ES-I3 (cell line): ENCODE data around the gene DDI2.

Experiments
- H3K36me3 ChIP-seq: 2 replicates; pipeline ENCODE4 v1.6.1; 2013; ENCODE audit warnings: mild to moderate bottlenecking, low read length, control low read depth, moderate library complexity; ENCODE audit not compliant: insufficient read depth
- H3K4me1 ChIP-seq: 2 replicates; pipeline ENCODE4 v1.6.1; 2013; ENCODE audit warnings: mild to moderate bottlenecking, control low read depth, low read length; ENCODE audit not compliant: insufficient read depth
- H3K9ac ChIP-seq: 2 replicates; pipeline ENCODE4 v1.6.1; 2013; ENCODE audit warnings: low read depth, mild to moderate bottlenecking, low read length, moderate library complexity
- H3K9me3 ChIP-seq: 2 replicates; pipeline ENCODE4 v1.6.1; 2013; ENCODE audit warnings: mild to moderate bottlenecking, low read length, moderate library complexity; ENCODE audit not compliant: control insufficient read depth, insufficient read depth

DDI2 gene

GRCh38 chr1:15669864-15670263 is 52.6 kb downstream of the DDI2 start:
- Histone ChIP-seq H3K4me1 (no peaks in the 10 kb centered on the region), H3K9ac (no peak overlapping the region), H3K36me3 (no peaks in the 10 kb centered on the region), H3K9me3 (no peaks in the 10 kb centered on the region)

- H3K4me1 ChIP-seq = no peaks in the 10 kb centered on the region
- H3K9me3 ChIP-seq = no peaks in the 10 kb centered on the region
- H3K9ac ChIP-seq = no peak overlapping the region
- no peaks in the 10 kb centered on the region for H3K36me3 ChIP-seq
These were observed 54.2 kb downstream of the DDI2 start for GRCh38 chr1:15671430-15671829.

GRCh38 chr1:15674386-15675159 is 57.3 kb downstream of the DDI2 start:
- Histone ChIP-seq H3K9ac (no peak overlapping the region), H3K36me3 (no peaks in the 10 kb centered on the region), H3K4me1 (no peaks in the 10 kb centered on the region), H3K9me3 (peaks cover 7% of the 10 kb centered on the region)

GRCh38 chr1:15676010-15676409 is 58.8 kb downstream of the DDI2 start:
- H3K4me1 ChIP-seq = no peaks in the 10 kb centered on the region; the same call in 1 of the 2 replicates
- no peaks in the 10 kb centered on the region for H3K36me3 ChIP-seq
- H3K9ac ChIP-seq = no peak overlapping the region
- peaks cover 7% of the 10 kb centered on the region for H3K9me3 ChIP-seq

GRCh38 chr1:15676688-15677661 is 59.7 kb downstream of the DDI2 start:
- Histone ChIP-seq H3K9ac (no peak overlapping the region), H3K4me1 (peaks cover 7% of the 10 kb centered on the region; the same call in 1 of the 2 replicates), H3K36me3 (no peaks in the 10 kb centered on the region), H3K9me3 (peaks cover 7% of the 10 kb centered on the region)

DNA sequence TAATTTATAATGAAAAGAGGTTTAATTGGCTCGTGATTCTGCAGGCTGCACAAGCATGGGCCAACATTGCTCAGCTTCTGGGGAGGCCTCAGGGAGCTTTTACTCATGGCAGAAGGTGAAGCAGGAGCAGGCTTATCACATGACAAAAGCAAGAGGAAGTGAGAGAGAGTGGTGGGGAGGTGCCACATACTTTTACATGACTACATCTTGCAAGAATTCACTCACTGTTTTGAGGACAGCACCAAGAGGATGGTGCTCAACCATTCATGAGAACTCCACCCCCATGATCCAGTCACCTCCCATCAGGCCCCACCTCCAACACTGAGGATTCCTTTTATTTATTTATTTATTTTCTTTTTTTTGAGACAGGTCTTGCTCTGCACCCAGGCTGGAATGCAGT is 61.3 kb downstream of the DDI2 start:
- H3K4me1 ChIP-seq = peaks cover 7% of the 10 kb centered on the region; the same call in 1 of the 2 replicates
- H3K36me3 ChIP-seq = no peaks in the 10 kb centered on the region
- H3K9ac ChIP-seq = no peak overlapping the region
- peaks cover 7% of the 10 kb centered on the region for H3K9me3 ChIP-seq

DNA sequence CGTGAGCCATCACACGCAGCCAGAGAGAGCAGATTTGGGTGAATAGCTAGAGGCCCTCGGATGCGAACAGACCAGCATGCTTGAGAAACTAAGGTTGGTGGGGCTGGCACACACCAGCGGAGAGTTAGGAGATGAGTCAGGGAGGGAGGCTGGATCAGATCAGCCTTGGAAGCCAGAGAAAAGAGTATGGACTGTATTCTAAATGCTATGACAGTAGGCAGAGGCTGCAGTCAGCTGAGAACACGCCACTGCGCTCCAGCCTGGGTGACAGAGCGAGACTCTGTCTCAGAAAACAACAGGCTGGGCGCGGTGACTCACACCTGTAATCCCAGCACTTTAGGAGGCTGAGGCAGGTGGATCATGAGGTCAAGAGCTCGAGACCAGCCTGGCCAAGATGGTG is 62.9 kb downstream of the DDI2 start:
- no peaks in the 10 kb centered on the region for H3K36me3 ChIP-seq
- peaks cover 7% of the 10 kb centered on the region for H3K9me3 ChIP-seq
- H3K4me1 ChIP-seq = peaks cover 7% of the 10 kb centered on the region; the same call in 1 of the 2 replicates
- H3K9ac ChIP-seq = no peak overlapping the region

DNA sequence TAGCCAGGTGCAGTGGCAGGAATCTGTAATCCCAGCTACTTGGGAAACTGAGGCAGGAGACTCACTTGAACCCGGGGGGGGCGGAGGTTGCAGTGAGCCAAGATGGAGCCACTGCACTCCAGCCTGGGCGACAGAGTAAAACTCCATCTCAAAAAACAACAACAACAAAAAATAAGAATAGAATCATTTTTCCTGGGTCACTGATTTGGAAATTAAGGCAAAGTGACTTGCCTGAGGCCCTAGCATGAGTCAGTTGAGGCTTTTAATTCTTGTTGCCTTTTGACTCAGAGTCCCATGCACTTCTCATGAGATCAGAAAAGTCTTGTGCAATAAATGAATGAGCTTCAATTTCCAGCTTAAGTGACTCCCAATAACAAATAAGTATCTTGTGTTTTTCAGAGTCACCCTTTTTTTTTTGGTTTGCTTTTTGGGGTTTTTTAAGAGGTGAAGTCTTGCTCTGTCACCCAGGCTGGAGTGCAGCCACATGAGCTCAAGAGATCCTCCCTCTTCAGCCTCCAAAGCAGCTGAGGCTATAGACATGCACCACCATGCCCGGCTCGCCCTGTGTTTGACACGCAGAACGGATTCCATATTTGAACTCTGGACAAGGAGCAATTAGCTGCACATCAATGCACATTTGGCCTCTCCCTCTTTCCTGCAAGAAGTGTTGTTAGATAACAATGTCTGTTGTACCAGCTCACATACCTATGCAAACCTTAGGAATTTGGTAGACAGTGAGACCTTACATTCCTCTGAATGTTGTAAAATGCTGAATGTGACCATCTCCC is 63.5 kb downstream of the DDI2 start:
- Histone ChIP-seq H3K9ac (no peak overlapping the region), H3K4me1 (peaks cover 11% of the 10 kb centered on the region; the same call in 1 of the 2 replicates), H3K36me3 (no peaks in the 10 kb centered on the region), H3K9me3 (peaks cover 7% of the 10 kb centered on the region)

DNA sequence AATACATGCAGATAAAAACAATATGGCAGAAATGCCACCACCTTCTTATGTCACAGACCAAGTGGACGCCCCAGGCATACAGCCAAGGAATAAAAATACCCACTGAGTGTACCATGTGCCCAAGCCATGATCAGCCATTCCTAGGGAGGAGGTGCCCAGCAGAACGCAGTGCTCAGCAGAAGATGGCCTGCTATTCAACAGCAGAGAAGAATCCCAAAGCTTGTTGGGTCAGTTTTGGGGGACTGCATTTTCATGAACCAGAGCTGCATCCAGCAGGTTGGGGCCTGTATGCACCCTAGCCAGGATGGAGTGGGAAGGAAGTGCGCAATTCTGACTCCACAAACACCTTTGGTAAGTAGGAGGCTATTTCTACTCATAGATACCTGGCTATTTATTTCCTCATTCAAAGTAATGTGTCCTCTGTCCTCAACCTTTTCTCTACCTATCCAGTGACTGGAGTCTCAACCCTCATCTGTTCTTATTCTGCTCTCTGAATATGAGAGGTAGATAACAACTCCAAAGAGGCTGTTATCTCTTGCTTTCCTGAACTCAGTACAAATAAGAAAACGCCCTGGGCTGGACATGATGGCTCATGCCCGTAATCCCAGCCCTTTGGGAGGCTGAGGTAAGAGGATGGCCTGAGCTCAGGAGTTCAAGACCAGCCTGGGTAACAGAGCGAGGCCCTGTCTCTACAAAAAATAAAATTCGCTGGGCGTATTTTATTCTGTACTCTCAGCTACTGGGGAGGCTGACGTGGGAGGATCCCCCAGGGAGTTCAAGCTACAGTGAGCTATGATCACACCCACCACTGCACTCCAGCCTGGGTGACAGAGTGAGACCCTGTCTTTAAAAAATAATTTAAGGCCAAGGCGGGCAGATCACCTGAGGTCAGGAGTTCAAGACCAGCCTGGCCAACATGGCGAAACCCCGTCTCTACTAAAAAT is 64.4 kb downstream of the DDI2 start:
- Histone ChIP-seq H3K4me1 (peaks cover 14% of the 10 kb centered on the region; the same call in 1 of the 2 replicates), H3K9me3 (peaks cover 5% of the 10 kb centered on the region), H3K9ac (no peak overlapping the region), H3K36me3 (no peaks in the 10 kb centered on the region)

DNA sequence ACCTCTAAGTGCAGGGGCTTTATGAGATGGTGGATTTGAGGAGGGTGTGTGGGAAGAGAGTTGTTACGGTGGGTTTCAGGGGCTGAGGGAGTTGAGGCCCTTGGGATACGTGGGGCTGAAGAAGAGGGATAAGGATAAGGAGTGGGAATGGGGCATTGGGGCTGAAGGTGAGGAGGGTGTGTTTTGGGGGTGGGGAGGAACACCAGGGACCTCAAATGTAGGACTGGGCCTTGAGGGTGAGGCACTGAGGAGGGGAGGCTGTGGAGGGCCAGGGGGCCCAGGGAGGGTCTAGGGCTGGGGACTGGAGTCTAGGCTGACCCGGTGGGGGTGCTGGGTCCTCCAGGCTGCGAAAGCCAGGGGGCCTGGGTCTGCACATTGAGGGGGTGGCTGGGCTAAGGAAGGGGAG is 65.7 kb downstream of the DDI2 start:
- Histone ChIP-seq H3K9ac (no peak overlapping the region), H3K4me1 (peaks cover 14% of the 10 kb centered on the region; the same call in 1 of the 2 replicates)

DNA sequence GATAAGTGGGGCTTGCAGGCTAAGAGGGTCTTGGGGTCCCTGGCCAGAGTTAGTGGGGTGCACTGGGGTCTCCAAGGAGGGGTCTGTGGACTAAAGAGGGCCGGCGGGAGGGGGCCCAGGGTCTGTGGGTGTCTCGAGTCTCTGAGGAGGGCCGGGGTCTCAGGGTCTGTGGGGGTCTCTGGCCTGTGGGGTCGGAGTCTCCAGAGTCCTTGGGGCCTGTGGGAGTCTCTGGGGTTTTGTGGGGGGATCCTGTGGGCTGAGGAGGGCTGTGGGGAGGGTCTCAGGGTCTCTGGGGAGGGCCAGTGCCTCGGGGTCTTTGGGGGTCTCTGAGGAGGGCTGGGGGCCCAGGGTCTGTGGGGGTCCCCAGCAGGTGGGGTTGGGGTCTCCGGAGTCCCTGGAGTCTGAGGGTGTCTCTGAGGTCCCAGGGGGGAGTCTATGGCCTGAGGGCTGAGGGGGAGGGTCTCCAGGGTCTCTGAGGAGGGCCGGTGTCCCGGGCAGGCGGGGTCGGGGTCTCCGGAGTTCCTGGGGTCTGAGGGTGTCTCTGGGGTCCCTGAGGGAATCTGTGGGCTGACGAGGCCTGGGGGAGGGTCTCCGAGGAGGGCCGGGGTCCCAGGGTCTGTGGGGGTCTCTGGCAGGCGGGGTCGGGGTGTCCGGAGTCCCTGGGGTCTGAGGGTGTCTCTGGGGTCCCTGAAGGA is 66.2 kb downstream of the DDI2 start:
- no peaks in the 10 kb centered on the region for H3K36me3 ChIP-seq
- H3K9me3 ChIP-seq = no peaks in the 10 kb centered on the region
- peaks cover 14% of the 10 kb centered on the region; the same call in 1 of the 2 replicates for H3K4me1 ChIP-seq
- peak overlapping the region; percentile 81 for H3K9ac ChIP-seq

More for the DNA sequence above, 65.7 kb downstream of the DDI2 start:
- no peaks in the 10 kb centered on the region for H3K36me3 ChIP-seq
- H3K9me3 ChIP-seq = no peaks in the 10 kb centered on the region

GRCh38 chr1:15684042-15684461 is 66.8 kb downstream of the DDI2 start, which contains the start of gene PLEKHM2:
TSS of gene PLEKHM2 (plus strand) at chr1:15684320. CDS start at chr1:15684559, 239 bp downstream.
- peaks cover 14% of the 10 kb centered on the region; the same call in 1 of the 2 replicates for H3K4me1 ChIP-seq
- no peaks in the 10 kb centered on the region for H3K9me3 ChIP-seq
- H3K9ac ChIP-seq = peak within 1 kb of the TSS; percentile 81
- H3K36me3 ChIP-seq = no peaks in the 10 kb centered on the region
